EL (cell line): ENCODE results near the gene TENM4.

Experiments
- DNase-seq: peaks from one replicate; pipeline ENCODE4 v3.0.0-alpha.2; 2016

TENM4 gene

GRCh38 chr11:79290761-79291160 is 150.1 kb downstream of the TENM4 start:
- DNase-seq = no peak

GRCh38 chr11:79287952-79288351 is 152.9 kb downstream of the TENM4 start:
- no peak for DNase-seq

GRCh38 chr11:79285756-79286155 is 155.1 kb downstream of the TENM4 start:
- DNase-seq = no peak

GRCh38 chr11:79276736-79277325 is 164.0 kb downstream of the TENM4 start:
- DNase-seq = no peak

- DNase-seq = no peak
Measured at GRCh38 chr11:79274636-79275331, 166.0 kb downstream of the TENM4 start.

GRCh38 chr11:79273781-79274180 is 167.0 kb downstream of the TENM4 start:
- no peak for DNase-seq

- DNase-seq = no peak
Measured at GRCh38 chr11:79269611-79270307, 171.1 kb downstream of the TENM4 start.

GRCh38 chr11:79266396-79266795 is 174.4 kb downstream of the TENM4 start:
- DNase-seq = no peak

- no peak for DNase-seq
Measured at GRCh38 chr11:79265756-79266322, 175.0 kb downstream of the TENM4 start.

- no peak for DNase-seq
Measured at GRCh38 chr11:79264284-79264683, 176.5 kb downstream of the TENM4 start.

- DNase-seq = no peak
Measured at GRCh38 chr11:79263001-79263400, 177.8 kb downstream of the TENM4 start.

GRCh38 chr11:79262221-79262620 is 178.6 kb downstream of the TENM4 start:
- no peak for DNase-seq

- no peak for DNase-seq
Measured at GRCh38 chr11:79261684-79262083, 179.1 kb downstream of the TENM4 start.

- no peak for DNase-seq
Measured at GRCh38 chr11:79259800-79260199, 181.0 kb downstream of the TENM4 start.

- DNase-seq = no peak
Measured at GRCh38 chr11:79258576-79258975, 182.3 kb downstream of the TENM4 start.

GRCh38 chr11:79255965-79256364 is 184.9 kb downstream of the TENM4 start:
- DNase-seq = no peak

- DNase-seq = no peak
Measured at GRCh38 chr11:79253280-79253679, 187.6 kb downstream of the TENM4 start.

- DNase-seq = no peak
Measured at GRCh38 chr11:79249295-79249993, 191.4 kb downstream of the TENM4 start.

- DNase-seq = no peak
Measured at GRCh38 chr11:79244798-79245197, 196.0 kb downstream of the TENM4 start.

- peak; percentile 63 for DNase-seq
Measured at GRCh38 chr11:79244241-79244772, 196.5 kb downstream of the TENM4 start.

GRCh38 chr11:79243422-79244210 is 197.2 kb downstream of the TENM4 start:
- DNase-seq = no peak

- DNase-seq = no peak
Measured at GRCh38 chr11:79242616-79243015, 198.2 kb downstream of the TENM4 start.
